Measurements from ENCODE around the gene RBM19.
"Not testable (repeated sequence)": the region's sequence is repeated elsewhere in the genome, so short reads cannot be mapped to it uniquely, and the experiment has no call there.

Gene RBM19

DNA sequence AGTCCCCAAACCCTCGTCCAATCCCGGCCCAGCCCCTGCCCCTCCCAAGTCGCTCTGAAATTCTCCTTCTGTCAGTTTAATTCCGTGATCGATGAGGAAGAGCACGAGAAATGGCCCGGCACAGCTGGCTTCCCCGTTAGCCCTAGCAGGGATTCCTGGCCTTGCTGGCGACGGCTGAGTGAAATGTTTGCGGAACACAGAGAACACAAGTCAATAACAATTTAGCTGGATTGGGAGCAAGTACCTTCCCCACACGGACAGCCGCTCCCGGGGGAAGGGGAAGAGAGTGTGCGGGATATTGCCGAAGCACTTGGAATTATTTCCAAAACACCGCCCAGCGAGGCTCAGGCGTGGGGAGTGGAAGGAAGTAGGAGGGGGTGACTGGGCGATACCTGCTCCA, 134.6 kb downstream of the RBM19 start:
- no peak for DNase-seq (ENCODE audit: low read depth in 2 of 2)

DNA sequence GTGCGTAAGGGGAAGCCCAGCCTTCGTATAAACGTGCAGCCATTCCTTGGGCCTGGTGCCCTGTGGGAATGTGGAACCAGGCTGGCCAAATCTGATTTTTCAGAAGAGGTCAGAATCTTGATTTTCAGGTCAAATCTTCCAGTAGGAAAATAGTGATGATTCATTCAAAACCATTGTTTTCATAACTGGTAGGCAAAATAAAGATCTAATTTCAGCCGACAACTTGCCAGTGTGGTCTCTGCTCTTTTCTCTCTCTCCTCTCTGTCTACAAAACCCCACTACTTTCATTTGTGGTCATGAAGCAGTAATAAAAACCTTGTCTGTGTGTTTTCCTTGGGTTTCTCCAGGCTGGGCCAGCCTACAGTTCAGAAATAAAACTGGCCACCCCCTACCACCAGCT, 135.1 kb downstream of the RBM19 start:
- DNase-seq (ENCODE audit: low read depth in 2 of 2) = no peak

DNA sequence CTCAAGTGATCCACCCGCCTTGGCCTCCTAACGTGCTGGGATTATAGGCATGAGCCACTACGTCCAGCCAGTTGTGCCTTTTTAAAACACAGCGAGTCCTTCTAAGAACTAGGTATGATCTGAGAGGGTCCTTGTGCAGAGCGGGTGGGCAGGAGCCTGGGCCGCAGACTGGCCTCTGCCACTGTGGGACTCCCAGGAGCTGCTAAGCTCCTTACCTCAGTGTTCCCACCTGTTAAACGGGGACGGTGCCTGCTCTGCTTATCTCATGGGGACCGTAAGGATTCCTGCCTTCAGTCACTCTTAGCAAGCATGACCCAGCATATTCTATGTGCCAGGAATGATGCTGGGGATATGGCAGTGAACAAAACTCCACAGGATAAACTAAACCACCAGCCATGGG, 136.9 kb downstream of the RBM19 start:
- no peak for DNase-seq (ENCODE audit: low read depth in 2 of 2)

DNA sequence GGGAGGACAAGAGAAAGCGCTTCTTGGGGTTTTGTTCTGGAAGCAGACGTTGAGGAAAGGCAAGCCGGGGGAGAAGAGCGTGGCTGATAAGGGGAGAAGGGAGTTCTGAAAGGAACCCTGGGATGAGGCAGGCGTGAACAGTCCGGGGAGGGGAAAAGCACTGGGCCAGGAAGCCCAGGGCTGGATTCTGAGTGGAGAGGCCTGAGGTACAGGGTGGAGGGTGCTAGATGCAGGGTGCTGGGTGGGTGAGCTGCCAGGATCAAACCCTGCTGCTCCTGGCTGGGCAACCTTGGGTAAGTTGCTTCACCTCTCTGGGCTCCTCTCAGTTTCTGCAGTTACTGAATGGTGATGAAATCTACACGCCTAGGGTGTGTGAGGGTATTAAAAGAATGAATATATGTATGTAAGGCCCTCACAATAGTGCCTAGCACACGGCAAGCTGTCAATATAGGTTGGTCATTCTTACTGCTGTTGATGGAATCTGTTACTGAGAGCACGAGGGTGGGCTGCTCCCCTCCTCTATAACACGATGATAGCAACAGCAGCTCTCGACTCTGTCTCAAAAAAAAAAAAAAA, 138.5 kb downstream of the RBM19 start:
- no peak for DNase-seq (ENCODE audit: low read depth in 2 of 2)

DNA sequence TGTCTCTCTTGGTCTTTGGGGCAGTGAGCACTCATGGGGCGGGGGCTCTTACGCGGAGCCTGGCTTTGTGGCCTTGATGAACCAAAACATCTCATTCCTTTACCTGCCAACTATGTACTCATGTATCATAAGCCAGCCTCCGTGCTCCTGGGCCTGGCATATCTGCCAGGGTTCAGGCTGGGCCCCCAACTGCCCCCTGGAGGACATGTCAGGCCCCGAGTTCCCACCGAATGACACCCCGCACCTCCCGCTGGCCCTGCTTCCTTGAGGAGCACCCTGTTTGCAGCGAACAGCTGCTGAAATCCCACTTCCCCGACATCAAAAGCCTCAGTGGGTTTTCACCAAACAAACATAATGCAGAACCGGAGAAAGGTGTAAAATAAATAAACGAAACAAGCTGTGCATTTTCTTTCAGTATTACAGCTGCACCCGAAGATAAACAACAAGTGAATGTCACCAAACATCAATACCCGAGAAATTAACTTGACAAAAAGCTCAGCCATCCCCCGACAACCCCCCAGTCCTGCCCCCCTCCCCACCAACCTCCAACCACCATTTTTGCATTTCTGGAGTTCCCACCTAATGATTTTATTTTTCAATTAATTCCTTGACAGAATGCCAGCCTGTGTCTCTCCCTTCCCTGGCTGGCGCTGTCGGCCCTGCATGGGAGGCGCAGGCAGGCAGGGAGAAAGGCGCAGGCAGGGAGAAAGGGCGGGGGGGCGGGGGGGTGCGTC, 139.2 kb downstream of the RBM19 start:
- no peak for DNase-seq (ENCODE audit: low read depth in 2 of 2)

DNA sequence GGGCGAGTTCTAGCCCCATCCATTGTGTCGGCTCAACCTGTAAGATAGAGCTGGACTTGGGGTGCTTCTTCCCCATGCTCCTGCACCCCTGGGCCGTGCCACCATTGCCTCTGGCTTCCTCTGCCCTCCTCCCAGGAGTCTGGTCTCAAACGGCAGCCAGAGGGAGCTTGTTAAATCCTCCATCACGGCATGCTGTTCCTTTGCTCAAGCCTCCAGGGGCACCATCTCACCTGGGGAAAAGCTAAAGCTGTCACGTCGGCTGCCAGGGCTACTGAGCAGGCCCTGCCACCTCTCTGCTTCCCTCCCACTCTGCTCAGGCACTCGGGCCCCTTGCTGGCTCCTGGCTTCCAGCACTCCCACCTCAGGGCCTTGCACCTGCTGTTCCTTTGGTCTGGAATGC, 140.4 kb downstream of the RBM19 start:
- no peak for DNase-seq (ENCODE audit: low read depth in 2 of 2)

DNA sequence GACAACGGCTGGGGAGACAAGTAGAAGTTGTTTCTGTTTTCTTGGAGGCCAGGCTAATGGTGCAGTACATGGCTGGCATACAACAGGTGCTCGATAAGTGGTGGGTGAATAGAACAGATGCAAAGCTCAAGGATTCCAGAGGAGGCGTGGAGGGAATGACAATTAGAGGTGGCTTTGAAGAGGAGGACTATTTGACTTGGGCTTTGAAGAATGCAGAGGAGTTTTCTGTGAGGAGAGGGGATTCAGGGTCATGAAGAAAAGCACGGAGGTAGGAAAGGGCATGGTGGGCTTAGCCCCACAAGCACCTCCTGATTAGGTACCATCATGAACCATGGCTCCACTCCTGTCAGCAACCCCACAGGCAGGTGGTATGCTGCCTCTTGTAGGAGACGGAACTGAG, 142.3 kb downstream of the RBM19 start:
- DNase-seq (ENCODE audit: low read depth in 2 of 2) = no peak

DNA sequence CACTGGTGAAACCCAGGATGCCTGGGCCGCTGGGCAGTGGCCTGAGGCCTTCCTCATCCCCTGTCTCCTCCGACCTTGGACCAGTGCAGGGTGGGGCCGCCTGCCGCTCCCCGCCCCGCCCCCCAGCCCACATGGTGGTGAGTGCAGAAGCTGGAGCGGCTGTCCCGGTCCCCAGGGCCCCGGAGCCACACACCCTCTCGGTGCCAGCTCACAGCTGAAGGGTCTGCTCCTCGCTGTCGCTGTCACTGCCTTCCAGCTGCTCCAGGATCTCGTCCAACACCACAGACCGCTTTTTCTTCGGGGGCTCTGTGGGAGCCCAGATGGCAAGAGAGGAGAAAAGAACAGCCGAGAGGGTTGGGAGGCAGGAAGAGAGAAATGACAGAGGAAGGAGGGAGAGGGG, 143.1 kb downstream of the RBM19 start:
- no peak for DNase-seq (ENCODE audit: low read depth in 2 of 2)

DNA sequence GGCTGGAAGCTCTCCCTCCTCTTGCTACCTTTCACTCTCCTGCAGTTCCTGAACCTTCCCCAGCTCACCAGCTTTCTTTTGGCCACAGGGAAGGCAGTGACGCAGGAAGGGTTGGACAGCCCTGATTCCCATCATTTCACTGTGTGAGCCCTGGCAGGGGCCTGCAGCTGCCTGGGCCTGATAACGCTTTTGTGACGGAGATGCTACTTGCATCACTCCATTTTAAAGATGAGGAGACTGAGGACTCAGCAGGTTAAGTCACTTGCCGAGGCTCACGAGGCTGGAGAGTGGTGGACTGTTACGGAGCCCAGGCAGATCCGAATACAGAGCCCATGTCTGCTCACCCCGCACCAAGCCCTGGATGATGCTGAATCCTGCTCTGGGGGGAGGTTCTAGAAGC, 145.3 kb downstream of the RBM19 start:
- no peak for DNase-seq (ENCODE audit: low read depth in 2 of 2)

DNA sequence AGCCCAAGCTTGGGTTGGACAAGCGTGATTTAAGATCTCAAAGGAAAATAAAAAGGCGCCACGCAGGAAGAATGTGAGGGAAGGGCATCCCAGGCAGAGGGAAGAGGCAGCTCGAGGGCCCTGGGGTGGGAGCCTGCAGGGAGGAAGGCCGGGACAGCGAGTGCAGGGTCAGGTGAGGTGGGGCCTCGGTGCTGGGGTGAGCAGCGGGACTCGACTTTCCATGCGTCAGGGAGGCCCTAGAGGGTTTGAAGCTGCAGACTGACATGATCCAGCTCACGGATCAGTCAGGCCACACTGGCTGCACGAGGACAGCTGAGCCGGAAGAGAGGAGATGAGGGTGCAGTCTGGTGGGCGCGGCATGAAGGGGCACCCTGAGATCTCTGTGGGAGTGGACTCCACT, 145.8 kb downstream of the RBM19 start:
- no peak for DNase-seq (ENCODE audit: low read depth in 2 of 2)

DNA sequence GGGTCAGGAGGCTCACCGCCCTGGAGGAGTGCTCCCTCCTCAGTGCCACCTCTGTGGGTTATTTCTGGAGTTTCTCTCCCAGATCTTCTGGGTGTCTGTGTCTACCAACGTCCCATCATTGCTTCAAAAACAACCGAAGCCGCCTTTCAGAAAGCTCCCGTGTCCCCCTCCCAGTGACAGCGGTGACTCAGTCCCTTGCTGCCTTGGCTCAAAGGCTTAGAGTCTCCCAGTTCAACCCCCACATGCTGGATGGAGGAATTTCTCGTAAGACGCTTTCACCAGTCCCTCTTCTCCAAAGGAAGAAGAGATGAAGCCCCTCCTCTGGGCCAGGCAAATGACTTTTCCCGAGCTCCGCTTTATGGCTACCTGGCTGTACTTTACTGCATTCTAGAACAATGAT, 146.6 kb downstream of the RBM19 start:
- DNase-seq (ENCODE audit: low read depth in 2 of 2) = no peak

DNA sequence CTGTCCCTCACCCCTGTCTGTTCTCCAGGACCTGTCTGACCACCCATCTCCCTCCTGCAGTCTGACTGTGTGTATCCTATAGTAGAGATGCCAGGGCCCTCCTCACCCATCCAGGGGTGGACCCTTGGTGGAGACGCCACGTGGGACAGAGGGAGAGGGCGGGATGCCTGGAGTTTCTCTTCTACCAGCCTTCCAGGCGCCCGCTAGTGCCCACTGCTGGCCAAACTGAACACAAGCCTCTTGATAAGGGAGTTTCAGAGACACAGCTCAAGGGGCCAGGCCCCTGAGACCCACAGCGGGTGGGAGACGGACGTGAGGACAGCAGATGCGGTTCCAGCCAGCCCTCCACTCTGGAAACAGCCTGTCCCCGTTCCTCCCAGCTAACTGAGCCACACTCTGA, 147.3 kb downstream of the RBM19 start:
- DNase-seq (ENCODE audit: low read depth in 2 of 2) = no peak

DNA sequence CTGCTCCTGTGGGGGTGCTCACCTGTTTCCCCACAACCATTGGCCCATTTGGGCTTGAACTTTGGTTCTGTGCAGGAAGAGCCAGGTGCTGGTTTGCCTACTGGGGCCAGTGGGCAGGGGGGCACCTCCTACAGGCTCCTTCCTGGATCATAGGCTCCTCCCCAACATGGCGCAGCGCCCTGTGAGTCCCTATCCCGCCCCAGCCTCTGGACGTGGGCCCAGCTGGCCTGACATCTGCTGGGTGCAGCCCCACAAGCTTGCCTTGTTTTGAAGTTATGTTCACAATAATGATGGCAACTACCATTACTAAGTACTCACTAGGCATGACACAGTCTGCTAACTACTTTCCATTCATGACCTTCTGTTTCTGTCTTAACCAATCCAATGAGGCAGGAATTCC, 147.8 kb downstream of the RBM19 start:
- DNase-seq (ENCODE audit: low read depth in 2 of 2) = no peak

DNA sequence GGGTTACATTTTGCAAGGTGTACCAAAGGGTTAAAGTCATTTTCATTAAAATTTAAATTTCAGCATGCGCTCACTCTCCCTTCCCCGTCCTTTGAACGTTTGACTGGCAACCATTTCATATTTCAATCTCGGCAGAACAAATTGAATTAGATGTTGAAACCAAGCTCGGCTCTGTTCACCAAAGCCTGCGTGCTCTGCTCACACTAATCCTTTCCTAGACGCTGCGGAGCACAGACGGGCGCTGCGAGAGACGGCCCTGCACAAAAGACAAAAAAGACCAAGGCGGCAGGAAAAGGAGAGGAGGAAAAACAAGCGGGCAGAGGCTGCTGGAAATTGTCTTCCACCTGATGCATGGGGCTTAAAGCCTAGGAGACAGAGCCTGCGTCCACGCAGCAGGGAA, 149.3 kb downstream of the RBM19 start:
- no peak for DNase-seq (ENCODE audit: low read depth in 2 of 2)

DNA sequence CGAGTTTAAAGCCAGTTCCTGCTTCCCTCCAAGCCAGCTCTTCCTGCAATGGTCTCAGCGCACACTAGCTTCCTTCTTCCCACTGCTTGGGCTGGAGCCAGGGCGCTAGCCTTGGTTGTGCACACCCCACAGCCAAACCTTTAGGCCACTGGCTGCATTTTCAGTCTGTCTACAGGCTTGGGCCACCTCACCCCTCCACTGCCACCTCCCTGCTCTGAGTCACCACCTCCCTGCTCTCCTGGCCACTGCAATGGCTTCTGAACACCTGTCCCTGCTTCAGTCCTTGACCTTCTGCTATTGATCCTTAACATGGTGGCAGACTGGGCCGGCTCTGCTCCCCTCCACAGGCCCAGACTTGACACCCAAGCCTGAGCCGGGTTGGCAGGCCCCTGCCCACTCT, 151.1 kb downstream of the RBM19 start:
- DNase-seq (ENCODE audit: low read depth in 2 of 2) = no peak

DNA sequence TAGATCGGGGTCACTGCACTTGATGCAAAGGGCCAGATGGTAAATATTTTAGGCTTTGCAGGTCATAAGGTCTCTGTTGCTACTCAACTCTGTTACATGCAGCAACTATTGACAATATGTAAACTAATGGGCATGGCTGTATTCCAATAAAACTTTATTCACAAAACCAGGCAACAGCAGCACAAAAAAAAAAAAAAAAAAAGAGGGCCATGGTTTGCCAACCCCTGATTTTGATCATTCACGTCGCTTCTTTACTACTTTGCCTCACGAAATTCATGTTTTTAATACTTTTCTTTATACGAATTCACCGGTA, 152.9 kb downstream of the RBM19 start:
- no peak for DNase-seq (ENCODE audit: low read depth in 2 of 2)

DNA sequence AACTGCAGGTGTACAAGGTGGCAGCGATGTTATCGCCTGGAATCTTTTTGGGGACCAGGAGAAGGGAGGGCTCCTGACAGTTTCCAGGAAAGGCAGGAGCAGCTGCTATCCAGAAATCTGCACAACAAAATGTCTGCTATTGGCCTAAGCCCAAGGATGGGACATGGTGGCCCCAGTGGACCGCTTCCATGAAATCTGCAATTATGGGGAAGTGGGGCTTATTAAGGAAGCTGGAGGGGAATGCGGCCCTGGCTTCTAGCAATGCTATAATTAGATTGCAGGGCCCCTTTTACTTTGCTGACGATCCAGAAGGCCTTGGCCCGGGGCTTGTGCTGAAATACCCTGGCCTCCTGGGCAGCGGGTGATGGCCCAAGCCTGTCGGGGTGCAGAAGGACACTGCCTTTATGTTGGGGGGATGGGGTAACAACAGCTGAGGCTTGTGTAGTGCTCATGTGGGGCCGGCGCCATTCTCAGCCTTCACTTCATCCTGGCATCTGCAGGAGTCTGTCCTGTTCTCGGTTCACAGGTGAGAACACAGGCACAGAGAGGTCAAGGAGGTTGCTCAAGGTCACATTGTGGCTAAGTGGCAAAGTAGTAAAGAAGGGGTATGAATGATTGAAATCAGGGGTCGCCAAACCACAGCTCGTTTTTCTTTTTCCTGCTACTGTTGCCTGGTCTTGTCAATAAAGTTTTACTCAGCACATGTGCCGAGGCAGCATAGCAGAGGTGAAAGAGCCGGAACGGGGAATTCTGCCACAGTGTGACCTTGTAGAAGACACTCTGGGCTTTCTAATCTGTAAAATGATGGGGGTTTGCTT, 153.5 kb downstream of the RBM19 start:
- DNase-seq (ENCODE audit: low read depth in 2 of 2) = no peak

DNA sequence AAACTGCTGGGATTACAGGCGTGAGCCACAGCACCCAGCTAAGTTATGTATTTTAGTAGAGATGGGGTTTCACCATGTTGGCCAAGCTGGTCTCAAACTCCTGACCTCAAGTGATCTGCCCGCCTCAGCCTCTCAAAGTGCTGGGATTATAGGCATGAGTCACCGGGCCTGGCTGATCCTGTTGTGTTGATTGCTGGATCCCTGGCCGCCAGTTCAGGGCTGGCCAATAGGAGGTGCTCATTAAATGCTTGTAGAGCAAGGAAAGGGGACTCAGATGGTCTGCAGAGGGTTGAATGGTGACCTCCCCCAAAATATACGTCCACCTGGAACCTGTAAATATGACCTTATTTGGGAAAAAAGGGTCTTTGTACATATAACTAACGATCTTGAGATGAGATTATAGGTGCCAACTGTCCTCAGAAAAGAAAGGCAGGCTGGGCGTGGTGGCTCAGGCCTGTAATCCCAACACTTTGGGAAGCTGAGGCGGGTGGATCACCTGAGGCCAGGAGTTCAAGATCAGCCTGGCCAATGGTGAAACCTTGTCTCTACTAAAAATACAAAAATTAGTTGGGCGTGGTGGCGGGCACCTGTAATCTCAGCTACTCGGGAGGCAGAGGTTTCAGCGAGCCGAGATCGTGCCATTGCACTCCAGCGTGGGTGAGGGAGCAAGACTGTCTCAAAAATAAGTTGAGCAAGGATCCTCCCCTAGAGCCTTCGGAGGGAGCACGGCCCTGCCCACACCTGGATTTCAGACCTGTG, 156.5 kb downstream of the RBM19 start:
- DNase-seq (ENCODE audit: low read depth in 2 of 2) = not testable (repeated sequence)

DNA sequence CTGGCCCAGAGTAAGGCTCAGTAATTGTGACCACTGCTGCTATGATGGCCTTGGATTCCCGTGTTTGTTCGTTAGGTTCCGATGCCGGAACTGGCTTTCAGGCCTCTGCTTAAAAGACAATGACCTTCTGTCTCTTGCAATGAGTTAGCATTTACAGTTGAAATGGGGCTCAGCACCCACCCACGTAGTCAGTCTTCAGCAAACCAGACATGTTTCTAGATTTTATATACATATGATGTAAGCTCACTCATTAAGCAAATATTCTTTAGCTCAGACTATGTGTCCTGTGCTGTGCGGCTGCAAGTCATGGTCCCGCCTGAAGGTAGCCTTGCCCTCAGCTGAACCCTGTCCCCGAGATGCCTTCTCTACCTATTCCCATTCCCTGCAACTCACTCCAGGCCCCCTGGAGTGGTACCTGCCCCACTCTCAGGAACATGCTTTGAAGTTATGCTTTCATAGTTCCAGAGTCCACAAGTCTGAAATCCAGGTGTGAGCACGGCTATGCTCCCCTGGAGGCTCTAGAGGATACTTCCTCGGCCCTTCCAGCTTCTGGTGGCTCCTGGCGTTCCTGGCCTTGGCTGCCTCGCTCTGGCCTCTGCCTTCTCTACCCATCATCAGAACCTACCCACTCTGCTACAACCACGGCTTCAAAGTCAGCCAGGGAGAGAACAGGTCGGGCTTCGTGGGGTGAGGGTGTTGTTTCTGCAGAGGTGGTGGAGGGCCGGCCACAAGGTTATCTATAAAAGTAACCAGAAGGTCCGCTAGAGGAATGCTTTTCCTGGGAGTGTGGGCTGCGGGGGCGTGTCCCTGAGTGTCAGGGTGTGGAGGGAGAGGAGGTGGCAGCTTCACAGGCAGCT, 157.8 kb downstream of the RBM19 start:
- DNase-seq (ENCODE audit: low read depth in 2 of 2) = no peak

DNA sequence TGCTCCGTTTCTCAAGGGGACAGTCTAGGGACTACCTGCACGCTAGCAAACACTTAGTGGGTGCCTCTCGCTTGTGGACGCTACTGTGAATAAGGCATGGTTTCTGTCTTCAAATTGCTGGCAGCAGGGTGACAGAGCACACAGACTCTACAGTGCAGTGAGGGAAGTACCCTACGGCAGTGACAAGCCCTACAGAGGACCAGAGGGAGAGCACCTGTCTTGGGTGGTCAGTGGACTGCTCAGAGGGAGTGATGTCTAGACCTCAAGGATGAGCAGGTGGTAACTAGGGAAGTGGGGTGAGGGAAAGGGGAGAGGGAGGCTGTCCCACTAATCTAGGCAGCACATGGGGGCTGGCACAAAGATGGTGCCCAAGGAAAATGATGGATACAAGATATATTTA, 160.5 kb downstream of the RBM19 start:
- no peak for DNase-seq (ENCODE audit: low read depth in 2 of 2)

DNA sequence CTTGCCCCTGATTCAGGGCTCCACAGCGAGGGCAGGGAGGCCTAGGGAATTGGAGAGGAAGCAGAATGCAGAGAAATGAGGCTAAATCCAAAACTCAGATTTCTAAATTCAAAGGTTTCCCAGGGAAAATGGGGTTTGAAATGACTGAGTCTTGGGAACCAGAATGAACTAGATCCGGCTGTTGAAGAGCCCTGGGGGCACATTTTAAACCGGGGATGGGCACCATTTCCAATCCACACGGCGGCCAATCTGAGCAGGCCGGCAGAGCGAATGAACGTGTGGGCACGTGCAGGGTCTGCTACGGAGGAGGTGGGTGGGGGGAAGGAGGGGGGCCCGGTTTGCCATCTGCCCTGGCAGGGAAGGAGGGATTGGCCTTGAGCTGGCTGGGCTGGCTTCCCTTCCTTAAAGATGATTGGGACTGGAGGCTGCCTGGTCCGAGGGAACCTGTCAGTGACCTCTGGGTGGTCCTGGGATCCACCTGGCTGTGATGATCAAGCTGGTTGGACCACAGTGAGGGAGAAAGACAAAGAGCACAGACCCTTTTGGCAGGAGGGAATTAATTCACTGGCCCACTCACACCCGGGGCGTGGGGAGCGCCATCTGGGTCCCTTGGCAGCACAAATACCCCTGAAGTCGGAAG, 161.0 kb downstream of the RBM19 start:
- no peak for DNase-seq (ENCODE audit: low read depth in 2 of 2)
